Neural cell (in vitro differentiated cells): ENCODE measurements around the gene MAP1LC3B. TPM values are rescaled to one million over a fixed set of nuclear protein-coding genes. Genes with fewer than 3 reads are reported as not detected.

Experiments used
- H2AFZ ChIP-seq: fragments of 200-600, 300-800 bp; sonication (generic), shearing (Covaris generic); 2 replicates; pipeline ENCODE4 v1.6.0; 2014; ENCODE audit warnings: low read depth, mild to moderate bottlenecking, antibody characterized with exemption, low read length, moderate library complexity
- H3F3A ChIP-seq: fragments of 200-600 bp; shearing (Covaris generic); 2 replicates; pipeline ENCODE4 v1.6.1; 2016; ENCODE audit warnings: mild to moderate bottlenecking, moderate library complexity, mixed read lengths, antibody characterized with exemption, low read length; ENCODE audit not compliant: insufficient read depth, poor library complexity, severe bottlenecking
- H3K27ac ChIP-seq: fragments of 200-600, 300-800 bp; sonication (generic), shearing (Covaris generic); 2 replicates; pipeline ENCODE4 v1.5.1; 2014; ENCODE audit warnings: mild to moderate bottlenecking, low read length, moderate library complexity
- H3K27me3 ChIP-seq: fragments of 300-800, 200-600 bp; sonication (generic), shearing (Covaris generic); 2 replicates; pipeline ENCODE4 v1.6.0; 2014; ENCODE audit warnings: mild to moderate bottlenecking, low read depth, low read length, moderate library complexity; ENCODE audit not compliant: insufficient read depth
- H3K36me3 ChIP-seq: fragments of 300-800, 200-600 bp; sonication (generic), shearing (Covaris generic); 2 replicates; pipeline ENCODE4 v1.5.1; 2014; ENCODE audit warnings: mild to moderate bottlenecking, antibody characterized with exemption, low read length, moderate library complexity; ENCODE audit not compliant: insufficient read depth
- H3K4me2 ChIP-seq: fragments of 300-800, 200-600 bp; sonication (generic), shearing (Covaris generic); 2 replicates; pipeline ENCODE4 v1.6.0; 2014; ENCODE audit warnings: mild to moderate bottlenecking, low read length
- H3K4me3 ChIP-seq: fragments of 300-800, 200-600 bp; sonication (generic), shearing (Covaris generic); 2 replicates; pipeline ENCODE4 v1.5.1; 2014; ENCODE audit warnings: mild to moderate bottlenecking, low read length, moderate library complexity
- H3K79me2 ChIP-seq: fragments of 200-600 bp; shearing (Covaris generic); replicated peaks from 2 replicates; pipeline ENCODE4 v1.6.0; 2014; ENCODE audit warnings: mild to moderate bottlenecking, low read length, moderate library complexity; ENCODE audit not compliant: insufficient read depth
- H3K9ac ChIP-seq: fragments of 300-800, 200-600 bp; sonication (generic), shearing (Covaris generic); 2 replicates; pipeline ENCODE4 v1.6.1; 2016; ENCODE audit warnings: mild to moderate bottlenecking, low read length, mixed read lengths
- H3K9me2 ChIP-seq: fragments of 200-600 bp; shearing (Covaris generic); 2 replicates; pipeline ENCODE4 v1.6.1; 2016; ENCODE audit warnings: mild to moderate bottlenecking, low read length, mixed read lengths; ENCODE audit not compliant: insufficient read depth
- H3K9me3 ChIP-seq: fragments of 200-600, 300-800 bp; sonication (generic), shearing (Covaris generic); 2 replicates; pipeline ENCODE4 v1.6.1; 2016; ENCODE audit warnings: mild to moderate bottlenecking, mixed run types, low read length, moderate library complexity, mixed read lengths
- H4K20me1 ChIP-seq: fragments of 200-600 bp; shearing (Covaris generic); 2 replicates; pipeline ENCODE4 v1.6.1; 2016; ENCODE audit warnings: mild to moderate bottlenecking, mixed run types; ENCODE audit not compliant: insufficient read depth
- CTCF ChIP-seq: fragments of 450-650 bp; IDR thresholded peaks from 2 replicates; pipeline ENCODE4 v1.5.1; 2014; ENCODE audit warnings: antibody characterized with exemption, mild to moderate bottlenecking, moderate library complexity; ENCODE audit not compliant: poor library complexity, severe bottlenecking
- EP300 ChIP-seq: fragments of 450-650 bp; conservative IDR thresholded peaks from 2 replicates; pipeline ENCODE4 v1.6.1; 2014; ENCODE audit warnings: antibody characterized with exemption, mild to moderate bottlenecking, moderate library complexity; ENCODE audit not compliant: poor library complexity, severe bottlenecking
- EZH2 ChIP-seq: fragments of 200-600, 300-800 bp; shearing (Covaris generic), sonication (generic); IDR thresholded peaks from 2 replicates; pipeline ENCODE4 v1.6.1; 2014; ENCODE audit warnings: antibody characterized with exemption, low read length, borderline replicate concordance, mild to moderate bottlenecking; ENCODE audit not compliant: insufficient read depth, poor library complexity, severe bottlenecking
- MXI1 ChIP-seq: fragments of 450-650 bp; conservative IDR thresholded peaks from 2 replicates; pipeline ENCODE4 v1.6.1; 2014; ENCODE audit warnings: antibody characterized with exemption, mild to moderate bottlenecking; ENCODE audit not compliant: poor library complexity, severe bottlenecking
- POLR2AphosphoS5 ChIP-seq: IDR thresholded peaks from 2 replicates; pipeline ENCODE4 v1.6.1; 2012
- RAD21 ChIP-seq: fragments of 450-650 bp; conservative IDR thresholded peaks from 2 replicates; pipeline ENCODE4 v1.6.1; 2014; ENCODE audit warnings: antibody characterized with exemption, mild to moderate bottlenecking, moderate library complexity
- REST ChIP-seq: IDR thresholded peaks from 2 replicates; pipeline ENCODE4 v1.6.1; 2012; ENCODE audit warnings: borderline replicate concordance
- SMC3 ChIP-seq: fragments of 450-650 bp; conservative IDR thresholded peaks from 2 replicates; pipeline ENCODE4 v1.6.1; 2014; ENCODE audit warnings: antibody characterized with exemption, mild to moderate bottlenecking, moderate library complexity; ENCODE audit not compliant: poor library complexity
- TAF1 ChIP-seq: IDR thresholded peaks from 2 replicates; pipeline ENCODE4 v1.6.1; 2012; ENCODE audit warnings: low read depth
- polyA plus RNA-seq: library from polyadenylated mRNA; depleted of rRNA; stranded (reverse); fragments of >200 nt; gene quantifications from 2 replicates; pipeline ENCODE4 v1.2.3, GENCODE V29; 2014

Gene MAP1LC3B
- polyA plus RNA-seq, 1 donor from 2014 or later = 73.1 TPM

- H3K4me3 ChIP-seq = no peak overlapping the region
- H3K9ac ChIP-seq = no peak overlapping the region
- H2AFZ ChIP-seq = no peak overlapping the region
- H3K27me3 ChIP-seq = no peaks in the 10 kb centered on the region
- H3K9me2 ChIP-seq = no peaks in the 10 kb centered on the region
- TF ChIP-seq RAD21 (no peak), EP300 (no peak), SMC3 (no peak), POLR2AphosphoS5 (no peak), TAF1 (no peak), REST (no peak), EZH2 (no peak), MXI1 (no peak), CTCF (no peak)
- H3K79me2 ChIP-seq = no peaks in the 10 kb centered on the region
- no peaks in the 10 kb centered on the region for H3F3A ChIP-seq
- H3K9me3 ChIP-seq = no peaks in the 10 kb centered on the region
- no peak overlapping the region for H3K27ac ChIP-seq
- H3K4me2 ChIP-seq = no peak overlapping the region
- H3K36me3 ChIP-seq = no peaks in the 10 kb centered on the region
- H4K20me1 ChIP-seq = no peaks in the 10 kb centered on the region
These were observed 20.8 kb upstream of the MAP1LC3B start for GRCh38 chr16:87371261-87371866.

- Histone ChIP-seq H3K36me3 (no peaks in the 10 kb centered on the region), H3K9ac (no peak overlapping the region), H3K27me3 (no peaks in the 10 kb centered on the region), H3K9me3 (no peaks in the 10 kb centered on the region), H4K20me1 (no peaks in the 10 kb centered on the region), H3K79me2 (no peaks in the 10 kb centered on the region), H3F3A (no peaks in the 10 kb centered on the region), H3K9me2 (no peaks in the 10 kb centered on the region), H2AFZ (no peak overlapping the region), H3K27ac (no peak overlapping the region), H3K4me3 (no peak overlapping the region), H3K4me2 (no peak overlapping the region)
- TF ChIP-seq EZH2 = no peak
- TF ChIP-seq CTCF = no peak
- TF ChIP-seq TAF1 = no peak
- TF ChIP-seq SMC3 = no peak
- TF ChIP-seq MXI1 = no peak
- TF ChIP-seq EP300 = no peak
- TF ChIP-seq REST = no peak
- TF ChIP-seq RAD21 = no peak
- no peak for TF ChIP-seq POLR2AphosphoS5
These were observed 19.8 kb upstream of the MAP1LC3B start for GRCh38 chr16:87372305-87372704.
